ENCODE data around the gene MYO1D.
"Not testable (repeated sequence)": the region's sequence is repeated elsewhere in the genome, so short reads cannot be mapped to it uniquely, and the experiment has no call there.

Gene MYO1D

GRCh38 chr17:32482568-32483320 lies 394.2 kb downstream of the MYO1D start:
- DNase-seq, result no peak

- DNase-seq, result no peak
These were observed 395.7 kb downstream of the MYO1D start for GRCh38 chr17:32481193-32481592.

- DNase-seq, result no peak
These were observed 397.8 kb downstream of the MYO1D start for GRCh38 chr17:32479074-32479617.

GRCh38 chr17:32477220-32477619 lies 399.7 kb downstream of the MYO1D start:
- no peak for DNase-seq

GRCh38 chr17:32475258-32475657 lies 401.7 kb downstream of the MYO1D start:
- no peak for DNase-seq

GRCh38 chr17:32471652-32472051 lies 405.3 kb downstream of the MYO1D start:
- no peak for DNase-seq

GRCh38 chr17:32470405-32471167 lies 406.3 kb downstream of the MYO1D start:
- DNase-seq, result no peak

- DNase-seq, result no peak
These were observed 409.0 kb downstream of the MYO1D start for GRCh38 chr17:32467949-32468348.

- no peak for DNase-seq
These were observed 412.6 kb downstream of the MYO1D start for GRCh38 chr17:32464374-32464773.

GRCh38 chr17:32463304-32463703 lies 413.6 kb downstream of the MYO1D start:
- DNase-seq, result no peak

GRCh38 chr17:32461853-32462617 lies 414.9 kb downstream of the MYO1D start:
- DNase-seq, result no peak

- no peak for DNase-seq
These were observed 415.4 kb downstream of the MYO1D start for GRCh38 chr17:32461498-32461852.

GRCh38 chr17:32460054-32460453 lies 416.9 kb downstream of the MYO1D start:
- no peak for DNase-seq

GRCh38 chr17:32458371-32458770 lies 418.6 kb downstream of the MYO1D start:
- no peak for DNase-seq

- DNase-seq, result no peak
These were observed 423.6 kb downstream of the MYO1D start for GRCh38 chr17:32453370-32453769.

GRCh38 chr17:32452281-32452680 lies 424.6 kb downstream of the MYO1D start:
- DNase-seq, result no peak

- DNase-seq, result no peak
These were observed 425.0 kb downstream of the MYO1D start for GRCh38 chr17:32451879-32452278.

GRCh38 chr17:32450379-32450778 lies 426.5 kb downstream of the MYO1D start:
- not testable (repeated sequence) for DNase-seq

GRCh38 chr17:32449963-32450362 lies 427.0 kb downstream of the MYO1D start:
- no peak for DNase-seq

- DNase-seq, result no peak
These were observed 430.0 kb downstream of the MYO1D start for GRCh38 chr17:32446949-32447348.

- no peak for DNase-seq
These were observed 431.0 kb downstream of the MYO1D start for GRCh38 chr17:32445971-32446370.

- no peak for DNase-seq
These were observed 431.4 kb downstream of the MYO1D start for GRCh38 chr17:32445497-32445896.

- no peak for DNase-seq
These were observed 431.9 kb downstream of the MYO1D start for GRCh38 chr17:32445074-32445415.

Data from activated gamma-delta T cell (primary cell).